HCT116 (cell line): ENCODE data around the gene NBPF14. TPM values are rescaled to one million over a fixed set of nuclear protein-coding genes. Genes with fewer than 3 reads are reported as not detected.
"Not testable (repeated sequence)": the region's sequence is repeated elsewhere in the genome, so short reads cannot be mapped to it uniquely, and the experiment has no call there.

Experiments used
- ATAC-seq: fragments of 200-7000 bp; cut with Tn5 transposase; 2 replicates; pipeline ENCODE4 v1.9.1; 2020; ENCODE audit warnings: mild to moderate bottlenecking, moderate library complexity
- BruUV-seq: library from RNA; stranded (reverse); fragments of 400-500 nt; replicated peaks from 2 replicates; lab custom pipeline; 2021; lab: Mats Ljungman, UMichigan
- CTCF ChIA-PET: fragments of 300-600 bp; sonication (Branson Sonifier 250); formaldehyde crosslinking; loops from one replicate; lab custom pipeline; 2021; ENCODE audit warnings: antibody characterized with exemption; lab: Charles Lee
- POLR2A ChIA-PET: fragments of 300-600, 350-600 bp; sonication (Branson Sonifier 250); formaldehyde crosslinking; loops from one replicate; lab custom pipeline; 2021; ENCODE audit warnings: antibody characterized with exemption; lab: Charles Lee
- RAD21 ChIA-PET, 2 experiments: fragments of 300-600 bp; sonication (Branson Sonifier 250); formaldehyde crosslinking; loops; one replicate each; lab custom pipeline; 2023; ENCODE audit warnings: low total read pairs in 2 of 2; ENCODE audit not compliant: uncharacterized antibody in 2 of 2, unreplicated experiment in 2 of 2, low non-redundant PET in 1 of 2; lab: Charles Lee
- DNase-seq: peaks from one replicate; pipeline ENCODE4 v3.0.0-alpha.2; 2010; ENCODE audit warnings: low read depth, low spot score
- H2AFZ ChIP-seq: fragments of 200-600 bp; shearing (Covaris generic), sonication (generic); 2 replicates; pipeline ENCODE4 v1.6.1; 2017; ENCODE audit warnings: low read depth, mixed run types, mixed read lengths, antibody characterized with exemption, low read length; ENCODE audit not compliant: poor library complexity, severe bottlenecking
- H3K27ac ChIP-seq: 2 replicates; pipeline ENCODE4 v1.5.1; 2012; ENCODE audit warnings: low read depth, low read length
- H3K27me3 ChIP-seq: fragments of 200-600 bp; sonication (generic); 2 replicates; pipeline ENCODE4 v1.6.1; 2016; ENCODE audit warnings: mixed run types, low read length, mixed read lengths; ENCODE audit not compliant: insufficient read depth
- H3K36me3 ChIP-seq, 2 experiments: fragments of 200-500 bp in 1 of 2; fragments of 200-600 bp in 1 of 2; sonication (Bioruptor generic) in 1 of 2; sonication (generic) in 1 of 2; 2 replicates each; pipeline versions ENCODE4 v1.5.1 to v1.6.1; 2014 to 2016; ENCODE audit warnings: low read length in 2 of 2, inconsistent platforms in 1 of 2, mixed read lengths in 1 of 2, mixed run types in 1 of 2; ENCODE audit not compliant: insufficient read depth in 2 of 2, control insufficient read depth in 1 of 2
- H3K4me1 ChIP-seq, 2 experiments: fragments of 200-600 bp in 1 of 2; sonication (generic) in 1 of 2; 2 replicates each; pipeline versions ENCODE4 v1.5.1 to v1.6.1; 2012 to 2017; ENCODE audit warnings: low read length in 2 of 2, inconsistent platforms in 1 of 2, mild to moderate bottlenecking in 1 of 2, mixed read lengths in 1 of 2, mixed run types in 1 of 2, moderate library complexity in 1 of 2; ENCODE audit not compliant: insufficient read depth in 2 of 2, control insufficient read depth in 1 of 2
- H3K4me2 ChIP-seq: fragments of 200-600 bp; sonication (generic); 2 replicates; pipeline ENCODE4 v1.6.1; 2017; ENCODE audit warnings: mixed run types, low read length, mixed read lengths
- H3K4me3 ChIP-seq, 2 experiments: fragments of 200-600 bp in 1 of 2; sonication (generic) in 1 of 2; replicated peaks in 1 of 2; 2 replicates each; pipeline ENCODE4 v1.5.1; 2011 to 2016; ENCODE audit warnings: low read length in 2 of 2, control low read depth in 1 of 2, low read depth in 1 of 2, mild to moderate bottlenecking in 1 of 2, mixed read lengths in 1 of 2, mixed run types in 1 of 2
- H3K79me2 ChIP-seq: fragments of 200-600 bp; sonication (generic); 2 replicates; pipeline ENCODE4 v1.6.1; 2017; ENCODE audit warnings: mild to moderate bottlenecking, mixed run types, low read length, moderate library complexity, mixed read lengths; ENCODE audit not compliant: insufficient read depth
- H3K9ac ChIP-seq: fragments of 200-600 bp; sonication (generic); 2 replicates; pipeline ENCODE4 v1.6.1; 2016; ENCODE audit warnings: low read length, mixed read lengths
- H3K9me2 ChIP-seq: fragments of 200-600 bp; sonication (generic), shearing (Covaris generic); 2 replicates; pipeline ENCODE4 v1.6.1; 2017; ENCODE audit warnings: mixed run types, mild to moderate bottlenecking, moderate library complexity; ENCODE audit not compliant: insufficient read depth
- H3K9me3 ChIP-seq, 2 experiments: fragments of 200-500 bp in 1 of 2; fragments of 200-600 bp in 1 of 2; sonication (Bioruptor generic) in 1 of 2; sonication (generic) in 1 of 2; 2 replicates each; pipeline ENCODE4 v1.6.1; 2014 to 2017; ENCODE audit warnings: low read length in 2 of 2, mixed read lengths in 2 of 2, inconsistent platforms in 1 of 2, low read depth in 1 of 2, mild to moderate bottlenecking in 1 of 2, mixed run types in 1 of 2, moderate library complexity in 1 of 2; ENCODE audit not compliant: control insufficient read depth in 1 of 2, insufficient read depth in 1 of 2
- H4K20me1 ChIP-seq: fragments of 200-600 bp; sonication (generic), shearing (Covaris generic); 2 replicates; pipeline ENCODE4 v1.6.1; 2017; ENCODE audit warnings: mixed run types, mild to moderate bottlenecking, moderate library complexity; ENCODE audit not compliant: insufficient read depth
- RAD21 ChIP-seq: IDR thresholded peaks from 2 replicates; pipeline ENCODE4 v1.6.1; 2012; ENCODE audit warnings: low read depth, mild to moderate bottlenecking
- intact Hi-C: fragments of 100-400 bp; cut with micrococcal nuclease; formaldehyde crosslinking; loops from 2 replicates; pipeline ENCODE4 v1.10.0; 2022
- total RNA-seq: library from RNA; stranded (reverse); gene quantifications from one replicate; pipeline ENCODE4 v1.2.1, GENCODE V29; 2021; ENCODE audit not compliant: unreplicated experiment

Gene NBPF14
- total RNA-seq, 1 experiment from 2014 or later, result 14.0 TPM

GRCh38 chr1:148522072-148522471, 73.7 kb downstream of the NBPF14 start:
- peak; percentile 86 for DNase-seq
- intact Hi-C loops, result loop anchor here (10.0 kb wide), 1 partner anchor 257 kb away; no protein-coding TSS in a partner anchor
- RAD21 ChIA-PET, H3K79me2 ChIP-seq, BruUV-seq, H3K36me3 ChIP-seq, H3K9me3 ChIP-seq, H3K4me1 ChIP-seq, CTCF ChIA-PET: not testable (repeated sequence)
- Histone ChIP-seq H3K9ac (peak overlapping the region; percentile 44), H3K4me3 (peak overlapping the region; percentile 26 to 44; a peak in 3 of 4 replicates)
- POLR2A ChIA-PET, result interaction anchor here (0.6 to 1.8 kb wide), 5 partner anchors 119 to 258 kb away, joined by 3 to 37 read pairs (median 5); no protein-coding TSS in a partner anchor
- 0 out of 2 replicates have a peak, but pooled peaks have one; percentile 5 for TF ChIP-seq RAD21
- TF ChIP-seq, all 23 proteins: peak for 1; not testable (repeated sequence) for 22
- Histone ChIP-seq H3K4me2 (peak overlapping the region; percentile 63), H3K27ac (peak overlapping the region; percentile 52)
- peak; percentile 66 for ATAC-seq
- not testable (repeated sequence) for H4K20me1 ChIP-seq, H3K27me3 ChIP-seq, H3K9me2 ChIP-seq, H2AFZ ChIP-seq

GRCh38 chr1:148514310-148514709, 81.5 kb downstream of the NBPF14 start:
- H3K27ac ChIP-seq, H3K4me2 ChIP-seq, H3K27me3 ChIP-seq, BruUV-seq, H3K36me3 ChIP-seq, ATAC-seq, H3K9me3 ChIP-seq, H3K79me2 ChIP-seq, RAD21 ChIA-PET, H3K4me3 ChIP-seq, intact Hi-C loops, H4K20me1 ChIP-seq, DNase-seq, H3K9me2 ChIP-seq, CTCF ChIA-PET, H3K4me1 ChIP-seq, H3K9ac ChIP-seq, POLR2A ChIA-PET, H2AFZ ChIP-seq: not testable (repeated sequence)
